HEK293 (cell line): ENCODE results near the gene SUPT5H.

Source experiments
- KLF16 ChIP-seq: fragments of 450-650 bp; formaldehyde crosslinking; IDR thresholded peaks from 2 replicates; pipeline ENCODE4 v1.5.1; 2017; ENCODE audit warnings: missing biosample characterization, missing genetic modification characterization
- KLF7 ChIP-seq: fragments of 450-650 bp; formaldehyde crosslinking; IDR thresholded peaks from 2 replicates; pipeline ENCODE4 v1.5.1; 2016; ENCODE audit warnings: missing biosample characterization, missing genetic modification characterization, borderline replicate concordance
- OVOL3 ChIP-seq: fragments of 450-650 bp; formaldehyde crosslinking; IDR thresholded peaks from 2 replicates; pipeline ENCODE4 v1.5.1; 2016; ENCODE audit warnings: missing biosample characterization, missing genetic modification characterization
- PRDM2 ChIP-seq: fragments of 450-650 bp; formaldehyde crosslinking; IDR thresholded peaks from 2 replicates; pipeline ENCODE4 v1.5.1; 2016; ENCODE audit warnings: missing biosample characterization, missing genetic modification characterization, borderline replicate concordance
- TSHZ1 ChIP-seq: fragments of 450-650 bp; formaldehyde crosslinking; IDR thresholded peaks from 2 replicates; pipeline ENCODE4 v1.5.1; 2016; ENCODE audit warnings: missing biosample characterization, missing genetic modification characterization, borderline replicate concordance
- ZBTB17 ChIP-seq: fragments of 450-650 bp; formaldehyde crosslinking; IDR thresholded peaks from 2 replicates; pipeline ENCODE4 v1.5.1; 2016; ENCODE audit warnings: missing biosample characterization, missing genetic modification characterization
- ZBTB6 ChIP-seq: fragments of 450-650 bp; formaldehyde crosslinking; IDR thresholded peaks from 2 replicates; pipeline ENCODE4 v1.5.1; 2017; ENCODE audit warnings: missing biosample characterization, missing genetic modification characterization
- ZBTB7A ChIP-seq: fragments of 450-650 bp; formaldehyde crosslinking; IDR thresholded peaks from 2 replicates; pipeline ENCODE4 v1.5.1; 2016; ENCODE audit warnings: low read depth, missing biosample characterization, missing genetic modification characterization
- ZEB2 ChIP-seq: fragments of 450-650 bp; formaldehyde crosslinking; IDR thresholded peaks from 2 replicates; pipeline ENCODE4 v1.5.1; 2016; ENCODE audit warnings: missing biosample characterization, missing genetic modification characterization
- ZNF112 ChIP-seq: fragments of 450-650 bp; formaldehyde crosslinking; IDR thresholded peaks from 2 replicates; pipeline ENCODE4 v1.5.0; 2017; ENCODE audit warnings: missing biosample characterization, missing genetic modification characterization
- ZNF155 ChIP-seq: fragments of 450-650 bp; formaldehyde crosslinking; IDR thresholded peaks from 2 replicates; pipeline ENCODE4 v1.5.1; 2016; ENCODE audit warnings: missing biosample characterization, missing genetic modification characterization
- ZNF280D ChIP-seq: fragments of 450-650 bp; formaldehyde crosslinking; IDR thresholded peaks from 2 replicates; pipeline ENCODE4 v1.5.1; 2016; ENCODE audit warnings: missing biosample characterization, missing genetic modification characterization
- ZNF341 ChIP-seq: fragments of 450-650 bp; formaldehyde crosslinking; IDR thresholded peaks from 2 replicates; pipeline ENCODE4; 2016; ENCODE audit warnings: low read depth, missing biosample characterization, missing genetic modification characterization
- ZNF501 ChIP-seq: fragments of 450-650 bp; formaldehyde crosslinking; IDR thresholded peaks from 2 replicates; pipeline ENCODE4 v1.5.1; 2016; ENCODE audit warnings: missing biosample characterization, missing genetic modification characterization
- ZNF513 ChIP-seq: fragments of 450-650 bp; IDR thresholded peaks from 2 replicates; pipeline ENCODE4 v1.5.1; 2018; ENCODE audit warnings: missing biosample characterization, missing genetic modification characterization
- ZNF596 ChIP-seq: fragments of 450-650 bp; IDR thresholded peaks from 2 replicates; pipeline ENCODE4 v1.5.0; 2018; ENCODE audit warnings: missing biosample characterization, mild to moderate bottlenecking, missing genetic modification characterization, moderate library complexity
- ZNF623 ChIP-seq: fragments of 450-650 bp; formaldehyde crosslinking; IDR thresholded peaks from 2 replicates; pipeline ENCODE4 v1.5.1; 2016; ENCODE audit warnings: missing biosample characterization, missing genetic modification characterization
- ZNF701 ChIP-seq: fragments of 450-650 bp; formaldehyde crosslinking; IDR thresholded peaks from 2 replicates; pipeline ENCODE4 v1.5.1; 2016; ENCODE audit warnings: missing biosample characterization, missing genetic modification characterization
- ZNF76 ChIP-seq: fragments of 450-650 bp; formaldehyde crosslinking; IDR thresholded peaks from 2 replicates; pipeline ENCODE4; 2016; ENCODE audit warnings: low read depth, missing biosample characterization, missing genetic modification characterization, borderline replicate concordance
- ZNF777 ChIP-seq: fragments of 450-650 bp; formaldehyde crosslinking; IDR thresholded peaks from 2 replicates; pipeline ENCODE4 v1.5.1; 2017; ENCODE audit warnings: missing biosample characterization, missing genetic modification characterization, borderline replicate concordance
- ZNF792 ChIP-seq: fragments of 450-650 bp; formaldehyde crosslinking; IDR thresholded peaks from 2 replicates; pipeline ENCODE4 v1.5.1; 2016; ENCODE audit warnings: missing biosample characterization, missing genetic modification characterization
- ZSCAN4 ChIP-seq: fragments of 450-650 bp; formaldehyde crosslinking; IDR thresholded peaks from 2 replicates; pipeline ENCODE4 v1.5.1; 2017; ENCODE audit warnings: missing biosample characterization, missing genetic modification characterization

The SUPT5H gene

GRCh38 chr19:39413911-39414608, 31.3 kb upstream of the SUPT5H start (continued):
- no peak for TF ChIP-seq ZNF513 (tag by site-specific recombination)
- no peak for TF ChIP-seq ZNF792 (tag by site-specific recombination)
- no peak for TF ChIP-seq ZNF596
- no peak for TF ChIP-seq TSHZ1
- TF ChIP-seq ZBTB17 (tag by site-specific recombination): peak; percentile 52
- no peak for TF ChIP-seq ZSCAN4
- TF ChIP-seq ZBTB7A: peak; percentile 85
- no peak for TF ChIP-seq ZNF341 (tag by site-specific recombination)
- TF ChIP-seq ZEB2 (tag by site-specific recombination): 0 out of 2 replicates have a peak, but pooled peaks have one; percentile 33
- no peak for TF ChIP-seq ZNF155 (tag by site-specific recombination)
- TF ChIP-seq ZNF501 (tag by site-specific recombination): no peak
- no peak for TF ChIP-seq PRDM2
- TF ChIP-seq KLF16: no peak
- peak; percentile 95 for TF ChIP-seq ZBTB6
- peak; percentile 40; the same call in 1 of the 2 replicates for TF ChIP-seq KLF7
- TF ChIP-seq ZNF112 (tag by site-specific recombination): no peak
- peak; percentile 100 for TF ChIP-seq ZNF623 (tag by site-specific recombination)
- TF ChIP-seq ZNF280D (tag by site-specific recombination): 0 out of 2 replicates have a peak, but pooled peaks have one; percentile 34
- TF ChIP-seq ZNF76: peak; percentile 3; the same call in 1 of the 2 replicates
- no peak for TF ChIP-seq OVOL3
- TF ChIP-seq ZNF777 (tag by site-specific recombination): no peak
- no peak for TF ChIP-seq ZNF701 (tag by site-specific recombination)
